H9 (cell line): ENCODE data around the gene SCIN. TPM values are rescaled to one million over a fixed set of nuclear protein-coding genes. Genes with fewer than 3 reads are reported as not detected.

Source experiments
- DNase-seq: peaks from one replicate; pipeline ENCODE4 v3.0.0-alpha.2; 2017
- H2AFZ ChIP-seq: one replicate; pipeline ENCODE4 v1.6.1; 2013; ENCODE audit warnings: mild to moderate bottlenecking, low read length, control low read depth, moderate library complexity
- H2AK5ac ChIP-seq: 2 replicates; pipeline ENCODE4 v1.6.1; 2013; ENCODE audit warnings: low read length, control low read depth, mixed read lengths; ENCODE audit not compliant: insufficient read length
- H2BK120ac ChIP-seq: one replicate; pipeline ENCODE4 v1.6.1; 2013; ENCODE audit warnings: low read depth, mild to moderate bottlenecking, low read length, control low read depth, inconsistent platforms; ENCODE audit not compliant: poor library complexity, severe bottlenecking
- H2BK12ac ChIP-seq: 2 replicates; pipeline ENCODE4 v1.6.1; 2013; ENCODE audit warnings: low read length, control low read depth, mixed read lengths, low read depth; ENCODE audit not compliant: insufficient read length
- H2BK15ac ChIP-seq: 2 replicates; pipeline ENCODE4 v1.6.1; 2013; ENCODE audit warnings: low read depth, low read length, control low read depth
- H2BK20ac ChIP-seq: one replicate; pipeline ENCODE4 v1.6.1; 2013; ENCODE audit warnings: low read depth, mild to moderate bottlenecking, low read length, control low read depth, inconsistent platforms; ENCODE audit not compliant: poor library complexity, severe bottlenecking
- H2BK5ac ChIP-seq: 2 replicates; pipeline ENCODE4 v1.6.1; 2013; ENCODE audit warnings: low read length, control low read depth, mixed read lengths; ENCODE audit not compliant: insufficient read length
- H3K14ac ChIP-seq: 2 replicates; pipeline ENCODE4 v1.6.1; 2013; ENCODE audit warnings: low read length, control low read depth; ENCODE audit not compliant: insufficient read depth
- H3K18ac ChIP-seq: 2 replicates; pipeline ENCODE4 v1.6.1; 2013; ENCODE audit warnings: low read depth, mild to moderate bottlenecking, mixed read lengths, low read length, control low read depth; ENCODE audit not compliant: insufficient read length
- H3K23ac ChIP-seq: 2 replicates; pipeline ENCODE4 v1.6.1; 2013; ENCODE audit warnings: low read length, control low read depth, mixed read lengths, low read depth; ENCODE audit not compliant: insufficient read length
- H3K23me2 ChIP-seq: 2 replicates; pipeline ENCODE4 v1.6.1; 2013; ENCODE audit warnings: low read depth, mild to moderate bottlenecking, mixed read lengths, low read length, control low read depth; ENCODE audit not compliant: insufficient read length, poor library complexity, severe bottlenecking
- H3K27ac ChIP-seq: 2 replicates; pipeline ENCODE4 v1.5.1; 2013; ENCODE audit warnings: low read length, control low read depth, mixed read lengths, low read depth; ENCODE audit not compliant: insufficient read length
- H3K27me3 ChIP-seq: 2 replicates; pipeline ENCODE4 v1.6.1; 2013; ENCODE audit warnings: low read length, control low read depth, inconsistent platforms; ENCODE audit not compliant: insufficient read depth
- H3K4ac ChIP-seq: 2 replicates; pipeline ENCODE4 v1.6.1; 2013; ENCODE audit warnings: low read depth, mild to moderate bottlenecking, control low read depth, inconsistent platforms, low read length, moderate library complexity
- H3K4me1 ChIP-seq: 2 replicates; pipeline ENCODE4 v1.6.1; 2013; ENCODE audit warnings: low read length, control low read depth, inconsistent platforms; ENCODE audit not compliant: insufficient read depth
- H3K4me2 ChIP-seq: 2 replicates; pipeline ENCODE4 v1.6.1; 2013; ENCODE audit warnings: low read length, control low read depth, mixed read lengths; ENCODE audit not compliant: insufficient read length, insufficient read depth
- H3K56ac ChIP-seq: 2 replicates; pipeline ENCODE4 v1.6.1; 2013; ENCODE audit warnings: low read depth, mild to moderate bottlenecking, mixed read lengths, low read length, control low read depth; ENCODE audit not compliant: insufficient read length
- H3K79me1 ChIP-seq: 2 replicates; pipeline ENCODE4 v1.6.1; 2013; ENCODE audit warnings: low read depth, mild to moderate bottlenecking, moderate library complexity, low read length, control low read depth, inconsistent platforms; ENCODE audit not compliant: insufficient read depth, poor library complexity, severe bottlenecking
- H3K79me2 ChIP-seq: 2 replicates; pipeline ENCODE4 v1.6.1; 2013; ENCODE audit warnings: low read length, control low read depth, inconsistent platforms; ENCODE audit not compliant: insufficient read depth
- H3K9ac ChIP-seq: 2 replicates; pipeline ENCODE4 v1.6.1; 2013; ENCODE audit warnings: low read length, control low read depth, mixed read lengths; ENCODE audit not compliant: insufficient read length; ENCODE audit errors: extremely low read depth
- H3K9me3 ChIP-seq: one replicate; pipeline ENCODE4 v1.6.1; 2013; ENCODE audit warnings: low read depth, low read length, inconsistent platforms; ENCODE audit not compliant: control insufficient read depth
- H3T11ph ChIP-seq: one replicate; pipeline ENCODE4 v1.6.1; 2013; ENCODE audit warnings: mild to moderate bottlenecking, low read length, control low read depth, inconsistent platforms
- H4K20me1 ChIP-seq: one replicate; pipeline ENCODE4 v1.6.1; 2013; ENCODE audit not compliant: control insufficient read depth, insufficient read length, insufficient read depth
- H4K5ac ChIP-seq: 2 replicates; pipeline ENCODE4 v1.6.1; 2013; ENCODE audit warnings: low read depth, mild to moderate bottlenecking, mixed read lengths, low read length, control low read depth; ENCODE audit not compliant: insufficient read length
- H4K8ac ChIP-seq: replicated peaks from 2 replicates; pipeline ENCODE4 v1.6.1; 2013; ENCODE audit warnings: low read length, control low read depth, mixed read lengths, low read depth; ENCODE audit not compliant: insufficient read length
- H4K91ac ChIP-seq: 2 replicates; pipeline ENCODE4 v1.6.1; 2013; ENCODE audit warnings: low read depth, mild to moderate bottlenecking, moderate library complexity, mixed read lengths, low read length, control low read depth; ENCODE audit not compliant: insufficient read length
- H3K27ac Mint-ChIP-seq, 3 experiments: 2 replicates in 2 of 3; 3 replicates in 1 of 3; pipeline ENCODE4 v1.8.0; 2020 to 2021; ENCODE audit warnings: mixed read lengths in 3 of 3, mild to moderate bottlenecking in 1 of 3, moderate library complexity in 1 of 3
- H3K27me3 Mint-ChIP-seq: 2 replicates; pipeline ENCODE4 v1.8.0; 2021; ENCODE audit warnings: low read depth, mild to moderate bottlenecking, moderate library complexity, mixed read lengths
- H3K36me3 Mint-ChIP-seq, 3 experiments: 2 replicates in 2 of 3; 3 replicates in 1 of 3; pipeline ENCODE4 v1.8.0; 2020 to 2021; ENCODE audit warnings: low read depth in 3 of 3, mixed read lengths in 3 of 3; ENCODE audit not compliant: insufficient read depth in 1 of 3
- H3K4me1 Mint-ChIP-seq, 2 experiments: 2 replicates each; pipeline ENCODE4 v1.8.0; 2020; ENCODE audit warnings: mixed read lengths in 2 of 2
- H3K4me3 Mint-ChIP-seq, 2 experiments: 2 replicates in 1 of 2; 3 replicates in 1 of 2; pipeline ENCODE4 v1.8.0; 2020 to 2021; ENCODE audit warnings: mild to moderate bottlenecking in 2 of 2, mixed read lengths in 2 of 2, moderate library complexity in 1 of 2
- H3K9me3 Mint-ChIP-seq, 2 experiments: 2 replicates in 1 of 2; 3 replicates in 1 of 2; pipeline ENCODE4 v1.8.0; 2020; ENCODE audit warnings: mild to moderate bottlenecking in 2 of 2, mixed read lengths in 2 of 2, moderate library complexity in 1 of 2
- CTCF ChIP-seq: fragments of 200-600 bp; sonication (generic); conservative IDR thresholded peaks from 3 replicates; pipeline ENCODE4 v1.8.0; 2021; ENCODE audit warnings: antibody characterized with exemption, mild to moderate bottlenecking
- WGBS: extraction: QIAGEN DNeasy Blood & Tissue Kit; methylation state at CpG from one replicate; pipeline ENCODE4 v1.1.7; 2013; ENCODE audit warnings: missing lambda C conversion rate, low lambda C conversion rate, mixed read lengths; ENCODE audit not compliant: insufficient read length; ENCODE audit errors: extremely low coverage; 5-methylcytosine and 5-hydroxymethylcytosine counted together
- total RNA-seq: library from RNA; stranded (reverse); gene quantifications from 2 replicates; pipeline ENCODE4 v1.2.1, GENCODE V29; 2021

SCIN gene
- total RNA-seq, 1 experiment from 2014 or later = 0.44 TPM

- no peaks in the 10 kb centered on the region for H3K4me1 ChIP-seq
- DNase-seq = no peak
- H3K9me3 Mint-ChIP-seq = no peaks in the 10 kb centered on the region; a peak in 1 of 5 replicates
- no peaks in the 10 kb centered on the region for H3K36me3 Mint-ChIP-seq
- H3K4me3 Mint-ChIP-seq = no peak overlapping the region
- no peak overlapping the region for H3T11ph ChIP-seq
- no peak overlapping the region for H3K27ac ChIP-seq
- H2BK20ac ChIP-seq = no peak overlapping the region
- no peak overlapping the region for H2BK12ac ChIP-seq
- no peak overlapping the region for H2BK15ac ChIP-seq
- H3K27me3 ChIP-seq = peaks cover 9% of the 10 kb centered on the region; the same call in 1 of the 2 replicates
- no peaks in the 10 kb centered on the region for H3K9me3 ChIP-seq
- H4K8ac ChIP-seq = no peak overlapping the region
- no peak overlapping the region for H3K9ac ChIP-seq
- H2BK120ac ChIP-seq = no peak overlapping the region
- H2AK5ac ChIP-seq = no peak overlapping the region
- H3K23me2 ChIP-seq = peaks cover 9% of the 10 kb centered on the region
- no peak overlapping the region for H3K56ac ChIP-seq
- H3K4ac ChIP-seq = no peak overlapping the region
- no peaks in the 10 kb centered on the region for H3K79me2 ChIP-seq
- TF ChIP-seq CTCF = no peak
- no peak overlapping the region for H3K18ac ChIP-seq
- H3K79me1 ChIP-seq = no peaks in the 10 kb centered on the region
- H3K23ac ChIP-seq = no peak overlapping the region
- peaks cover 22% of the 10 kb centered on the region for H3K27me3 Mint-ChIP-seq
- no CpG with 5 or more reads among the region's 2 CpGs for WGBS
- no peak overlapping the region for H2BK5ac ChIP-seq
- H3K4me1 Mint-ChIP-seq = peaks cover 10 to 15% of the 10 kb centered on the region in 2 experiments
- no peak overlapping the region for H4K91ac ChIP-seq
- H2AFZ ChIP-seq = no peak overlapping the region
- no peak overlapping the region for H3K14ac ChIP-seq
- no peak overlapping the region for H3K4me2 ChIP-seq
- H4K20me1 ChIP-seq = no peaks in the 10 kb centered on the region
- H3K27ac Mint-ChIP-seq = no peak overlapping the region
- H4K5ac ChIP-seq = no peak overlapping the region
Measured at GRCh38 chr7:12565873-12566272, 4.6 kb upstream of the SCIN start.
